GM18907 (cell line): ENCODE results near the gene ADAMTS6.

Experiments
- ATAC-seq: cut with Tn5 transposase; IDR thresholded peaks from one replicate; pipeline ENCODE4 v1.9.1; 2021; ENCODE audit warnings: mild to moderate bottlenecking, moderate library complexity; ENCODE audit not compliant: unreplicated experiment

Gene ADAMTS6

DNA sequence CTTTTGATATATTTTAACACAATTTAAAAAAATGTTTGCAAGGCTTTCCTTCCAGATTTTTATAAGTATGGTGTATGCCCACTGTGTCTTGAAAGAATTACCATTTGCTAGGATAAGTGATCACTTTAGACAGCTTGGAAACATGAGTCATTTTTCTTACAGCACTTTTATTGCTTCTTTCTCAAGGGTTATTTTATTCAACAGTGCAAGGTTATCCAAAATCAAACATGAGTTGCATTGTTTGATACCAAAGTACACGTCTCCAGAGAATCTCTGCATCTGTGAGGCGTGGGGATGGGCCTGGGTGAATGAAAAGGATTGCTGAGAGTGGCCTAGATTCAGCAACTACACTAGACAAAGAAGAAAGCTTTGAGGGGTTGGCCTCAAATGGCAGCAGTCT is 329.6 kb downstream of the ADAMTS6 start:
- ATAC-seq, result no peak

DNA sequence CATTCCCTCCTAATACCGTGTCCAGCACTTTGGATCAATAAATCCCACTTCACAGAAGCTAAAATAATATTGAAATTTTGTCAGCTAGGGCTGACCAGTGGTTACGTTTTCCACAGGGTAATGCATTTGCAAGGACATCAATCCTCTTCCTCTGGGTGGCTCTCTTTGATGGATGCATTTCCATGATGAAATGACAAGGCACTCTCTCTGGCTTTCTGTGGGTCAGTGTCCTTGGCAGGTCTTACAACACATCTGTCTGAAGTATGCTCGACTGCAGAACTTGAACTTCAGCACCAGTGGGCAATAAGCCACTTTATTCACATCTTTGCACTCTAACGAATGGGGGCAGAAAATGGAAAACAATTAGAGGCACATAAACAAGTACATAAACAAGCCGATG is 330.1 kb downstream of the ADAMTS6 start:
- no peak for ATAC-seq

DNA sequence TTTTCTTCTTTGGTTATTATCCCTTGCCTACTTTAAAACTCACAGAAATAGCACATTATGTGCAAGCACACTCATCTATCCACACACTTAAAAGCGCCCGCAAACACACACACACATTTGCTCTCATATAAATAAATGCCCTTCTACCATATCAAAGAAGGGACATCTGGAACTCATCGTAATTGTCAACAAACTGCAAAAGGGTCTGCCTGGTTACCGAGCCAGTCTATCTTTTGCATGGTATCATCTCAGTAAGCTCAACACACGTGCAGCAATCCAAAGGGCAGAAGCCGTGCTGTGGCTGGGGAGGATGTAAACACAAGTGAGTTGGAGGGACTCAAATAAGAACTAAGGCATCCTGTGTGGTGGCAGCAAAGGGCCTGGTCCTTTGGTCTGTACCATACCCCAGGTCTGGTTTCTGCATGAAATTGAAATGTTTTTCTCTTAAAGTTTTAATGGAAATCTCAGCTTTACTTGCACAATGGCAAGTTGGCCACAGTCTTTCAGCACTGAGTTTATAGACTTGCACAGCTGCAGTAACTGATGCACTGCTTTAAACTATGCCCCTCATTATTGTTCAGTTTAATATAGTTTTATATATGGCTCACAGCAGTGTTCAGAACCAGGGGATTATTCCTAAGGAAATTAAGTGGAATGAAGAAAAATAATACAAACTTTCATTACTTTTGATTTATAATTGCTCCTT is 331.0 kb downstream of the ADAMTS6 start:
- no peak for ATAC-seq

DNA sequence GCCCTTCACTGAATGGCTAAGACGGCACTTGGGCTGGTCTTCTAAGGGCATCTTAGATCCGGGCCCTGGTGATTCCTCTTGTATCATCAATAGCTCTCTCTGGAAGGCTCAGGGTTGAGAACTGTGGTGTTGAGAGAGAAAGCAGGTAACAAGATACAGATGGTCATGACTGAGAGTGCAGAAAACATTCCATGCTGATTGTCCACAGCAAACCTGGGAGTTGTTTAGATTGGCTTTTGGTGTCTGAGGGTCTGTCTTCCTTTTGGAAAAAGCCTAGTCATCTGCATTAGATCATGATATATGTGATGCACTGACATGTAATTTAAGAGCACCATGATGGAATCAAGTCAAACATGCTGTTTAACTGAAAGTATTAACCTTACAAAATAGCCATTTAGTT is 331.9 kb downstream of the ADAMTS6 start:
- no peak for ATAC-seq

DNA sequence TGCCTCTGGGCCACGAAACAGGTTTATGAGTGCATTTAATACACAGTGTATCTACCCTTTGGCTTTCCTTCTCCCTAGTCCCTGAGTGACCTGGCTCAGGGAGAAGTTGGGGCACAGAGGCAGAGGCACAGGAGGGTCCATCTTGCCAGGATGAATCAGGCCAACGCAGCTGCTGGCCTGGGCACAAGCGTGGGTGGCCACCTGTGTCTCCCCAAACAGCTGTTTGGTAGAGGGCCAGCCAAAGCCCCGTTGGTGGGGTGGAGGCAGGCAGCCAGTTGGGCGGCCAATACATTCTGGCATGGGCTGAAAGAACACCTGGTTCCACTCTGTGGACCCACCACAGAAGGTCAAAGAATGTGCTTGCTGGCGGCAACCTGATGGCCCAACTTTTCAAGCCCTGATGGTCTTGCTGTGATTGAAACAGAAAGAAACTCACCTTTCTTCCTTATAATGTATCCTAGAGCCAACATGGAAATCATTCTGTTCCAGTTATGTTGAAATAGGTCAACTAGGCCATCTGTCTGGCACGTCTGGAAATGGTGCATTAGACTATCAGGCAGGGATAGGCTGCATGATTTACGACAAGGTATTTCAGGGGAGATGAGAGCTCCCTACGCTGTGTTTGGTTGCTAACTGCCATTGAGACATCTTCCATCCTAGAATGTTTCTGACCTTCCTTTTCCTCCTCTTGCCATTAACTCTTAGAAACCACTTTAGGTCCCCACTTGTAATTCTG is 337.4 kb downstream of the ADAMTS6 start:
- ATAC-seq, result no peak

DNA sequence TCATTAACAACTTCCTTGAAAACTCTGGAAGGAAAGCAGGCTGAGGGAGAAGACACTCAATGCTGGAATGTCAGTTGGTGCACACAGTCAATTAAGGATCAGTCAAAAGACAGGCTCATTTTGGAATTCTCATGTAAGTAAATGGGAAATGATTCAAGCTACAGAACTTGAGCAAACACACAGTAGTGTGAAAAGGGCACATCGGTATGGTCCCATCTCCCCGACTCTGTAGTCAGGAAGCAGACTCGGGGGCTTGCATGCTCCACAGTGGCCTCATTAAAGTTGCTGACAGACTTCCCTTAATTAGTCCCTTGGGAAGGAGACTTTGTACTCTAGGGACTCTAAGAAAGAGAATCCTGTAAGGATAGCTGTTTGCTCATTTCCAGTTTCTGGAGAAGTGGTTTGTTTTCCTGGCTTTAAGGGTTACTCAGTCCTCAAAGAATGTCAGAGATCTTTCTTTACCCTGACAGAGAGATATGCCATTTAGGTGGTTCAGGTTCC is 339.2 kb downstream of the ADAMTS6 start:
- ATAC-seq, result no peak

DNA sequence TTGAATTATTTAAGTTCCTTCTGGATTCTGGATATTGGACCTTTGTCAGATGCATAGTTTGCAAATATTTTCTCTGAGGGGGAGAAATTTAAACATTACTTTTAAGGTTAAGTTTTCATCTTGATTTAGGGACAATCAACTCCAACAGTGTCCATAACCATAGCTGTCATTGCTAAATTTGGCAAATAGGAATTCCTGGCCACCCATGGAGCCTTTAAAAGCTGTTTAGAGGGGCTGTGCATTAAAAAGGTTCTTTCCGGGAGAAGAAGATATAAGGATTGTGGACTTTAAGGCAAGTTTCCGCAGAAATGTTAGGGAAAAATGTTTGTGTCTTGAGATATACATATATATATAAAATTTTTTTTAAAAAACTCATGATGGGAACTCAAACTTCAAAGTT is 339.7 kb downstream of the ADAMTS6 start:
- no peak for ATAC-seq

DNA sequence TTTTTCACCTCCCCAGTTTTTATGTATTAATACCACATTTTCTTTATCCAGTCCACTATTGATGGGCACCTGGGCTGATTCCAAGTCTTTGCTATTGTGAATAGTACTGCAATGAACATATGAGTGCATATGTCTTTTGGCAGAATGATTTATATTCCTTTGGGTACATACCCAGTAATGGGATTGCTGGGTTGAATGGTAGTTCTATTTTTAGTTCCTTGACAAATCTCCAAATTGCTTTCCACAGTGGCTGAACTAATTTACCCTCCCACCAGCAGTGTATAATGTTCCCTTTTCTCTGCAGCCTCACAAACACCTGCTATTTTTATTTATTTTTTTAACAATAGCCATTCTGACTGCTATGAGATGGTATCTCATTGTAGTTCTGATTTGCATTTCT is 340.2 kb downstream of the ADAMTS6 start:
- ATAC-seq, result no peak

DNA sequence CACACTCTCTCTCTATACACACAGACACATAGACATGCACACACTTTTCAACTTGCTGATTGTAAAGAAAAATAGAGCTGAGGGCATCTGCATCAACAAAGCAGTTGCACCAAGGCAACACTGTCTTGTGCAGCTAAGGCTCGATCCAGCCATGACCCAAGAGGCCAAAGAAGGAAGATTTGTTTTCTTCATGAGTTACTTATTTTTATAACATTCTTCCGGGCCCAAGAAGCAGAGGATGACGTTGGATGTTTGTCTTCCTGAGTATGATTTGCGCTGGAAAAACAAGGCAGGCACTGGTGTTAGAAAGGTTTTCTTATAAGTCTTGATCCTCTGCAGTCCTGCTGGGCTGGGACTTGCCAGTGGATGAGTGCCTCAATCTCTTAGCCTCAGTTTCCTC is 344.1 kb downstream of the ADAMTS6 start:
- ATAC-seq, result no peak

DNA sequence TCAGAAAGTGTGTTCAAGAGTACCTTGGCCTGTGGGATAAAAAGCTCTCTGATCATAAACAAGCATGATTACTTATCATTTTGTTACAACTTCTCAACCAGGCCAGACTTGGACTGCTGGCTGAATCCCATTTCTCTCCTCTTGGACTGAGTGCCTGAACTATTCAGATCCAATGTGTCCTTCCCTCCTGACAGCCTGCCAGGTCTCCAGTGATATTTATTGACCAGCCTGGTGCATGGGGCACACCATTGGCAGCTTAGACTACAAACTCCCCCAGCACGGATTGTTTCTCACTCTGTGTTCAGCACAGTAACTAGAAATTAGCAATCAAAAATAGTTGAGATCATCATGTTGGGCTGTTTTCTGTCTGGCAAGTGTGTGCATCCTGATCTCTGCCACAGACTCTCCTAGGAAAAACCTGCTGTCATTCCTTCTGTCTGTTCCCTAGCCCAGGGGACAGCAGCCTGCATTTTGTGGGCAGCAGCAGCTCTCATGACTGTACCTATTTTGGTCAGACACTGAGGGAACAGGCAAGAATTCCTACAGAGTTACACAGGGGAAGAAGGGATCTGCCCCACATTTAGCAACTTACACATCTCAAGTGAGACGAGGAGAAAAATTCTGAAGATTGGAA is 348.1 kb downstream of the ADAMTS6 start:
- ATAC-seq, result no peak

DNA sequence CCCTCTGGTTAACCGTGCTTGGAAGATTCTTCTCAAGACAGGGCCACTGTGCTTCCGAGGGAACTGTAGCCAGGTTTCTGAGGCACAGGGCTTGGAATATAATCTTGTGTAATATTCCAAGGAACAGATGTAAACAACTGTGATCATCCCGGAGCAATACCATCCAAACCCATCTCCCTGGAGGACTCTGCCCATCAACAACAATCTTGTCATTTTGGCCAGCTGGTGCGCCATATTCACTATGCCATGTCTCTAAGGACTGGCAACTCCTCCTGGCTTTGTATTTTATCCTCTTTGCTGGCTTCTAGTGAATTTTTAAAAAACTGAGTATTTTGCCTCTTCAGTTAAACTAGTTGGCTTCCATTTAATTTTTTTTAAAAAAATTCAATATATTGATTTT is 349.3 kb downstream of the ADAMTS6 start:
- ATAC-seq, result no peak

DNA sequence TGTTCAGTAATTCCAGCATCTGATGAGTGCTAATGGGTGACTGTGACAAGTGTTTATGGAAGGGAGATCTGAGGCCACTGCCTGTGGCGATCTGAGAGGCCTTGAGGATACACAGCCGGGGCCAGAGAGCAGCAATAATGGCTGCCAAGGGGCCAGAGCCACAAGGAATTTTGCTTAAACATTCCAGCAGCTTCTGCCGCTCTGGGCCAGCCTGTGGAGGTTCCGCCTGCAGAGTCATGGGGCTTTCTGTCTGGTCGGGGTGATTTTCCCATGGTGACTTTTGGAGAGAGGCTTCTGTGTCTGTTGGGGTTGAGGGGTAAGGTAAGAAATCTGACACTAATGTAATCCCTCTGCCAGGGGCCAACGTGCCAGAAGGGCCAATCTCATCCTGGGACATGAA is 353.5 kb downstream of the ADAMTS6 start:
- ATAC-seq, result no peak

DNA sequence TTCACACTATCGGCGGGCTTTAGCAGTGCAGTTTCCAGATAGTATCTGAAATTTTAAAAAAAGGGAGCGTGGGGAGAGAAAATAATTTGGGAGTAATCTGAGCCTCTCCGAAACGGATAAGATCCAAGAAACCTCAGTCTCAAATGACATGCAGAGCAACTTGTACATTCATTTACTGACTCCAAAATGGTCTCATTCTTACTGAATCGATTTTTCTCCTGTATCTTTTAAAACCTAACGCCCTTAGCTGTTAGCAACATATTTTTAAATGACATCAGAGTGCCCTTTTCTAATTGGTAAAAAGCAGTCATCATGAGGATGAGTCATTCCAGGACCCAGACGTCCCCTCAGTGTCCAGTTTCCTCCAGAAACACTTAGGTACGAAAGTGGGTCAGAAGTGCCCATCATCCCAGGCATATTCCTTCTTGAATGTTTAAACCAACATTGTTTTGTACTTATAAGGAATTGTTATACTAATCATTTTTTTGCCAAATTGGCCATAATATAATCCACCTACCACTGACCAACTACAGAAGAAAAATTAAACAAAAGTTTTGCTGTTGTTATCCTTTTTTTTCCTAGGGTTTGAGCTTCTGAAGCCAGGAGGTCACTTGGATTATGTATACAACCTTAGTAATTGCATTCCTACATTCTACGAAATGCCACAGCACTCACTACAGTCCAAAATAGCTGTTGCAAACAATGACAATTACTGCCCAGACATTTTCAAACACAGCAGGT is 354.4 kb downstream of the ADAMTS6 start:
- no peak for ATAC-seq

DNA sequence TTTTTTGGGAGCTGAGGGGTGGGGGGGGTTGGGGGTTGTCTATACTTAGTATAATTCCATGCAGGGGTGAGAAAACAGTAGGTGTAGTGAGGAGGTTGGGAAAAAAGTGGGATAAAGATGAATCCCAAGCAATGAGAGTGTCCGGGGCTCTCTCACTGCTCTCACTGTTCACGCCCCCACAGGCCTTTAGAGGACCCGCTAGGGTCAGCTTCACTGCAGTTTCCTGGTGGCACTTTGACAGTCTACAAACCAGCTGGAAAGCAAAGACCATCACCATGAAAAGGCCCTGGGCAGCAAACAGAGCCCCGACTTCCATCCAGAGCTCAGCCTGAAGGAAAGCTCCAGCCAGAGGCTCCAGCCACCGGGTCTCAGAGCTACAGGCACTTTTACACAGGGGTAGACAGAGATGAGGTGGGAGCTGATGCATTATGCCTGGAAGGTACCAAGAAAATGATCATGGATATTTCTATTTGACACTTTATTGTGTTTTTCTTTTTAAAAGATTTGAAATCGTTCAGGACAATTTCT is 355.1 kb downstream of the ADAMTS6 start:
- no peak for ATAC-seq

DNA sequence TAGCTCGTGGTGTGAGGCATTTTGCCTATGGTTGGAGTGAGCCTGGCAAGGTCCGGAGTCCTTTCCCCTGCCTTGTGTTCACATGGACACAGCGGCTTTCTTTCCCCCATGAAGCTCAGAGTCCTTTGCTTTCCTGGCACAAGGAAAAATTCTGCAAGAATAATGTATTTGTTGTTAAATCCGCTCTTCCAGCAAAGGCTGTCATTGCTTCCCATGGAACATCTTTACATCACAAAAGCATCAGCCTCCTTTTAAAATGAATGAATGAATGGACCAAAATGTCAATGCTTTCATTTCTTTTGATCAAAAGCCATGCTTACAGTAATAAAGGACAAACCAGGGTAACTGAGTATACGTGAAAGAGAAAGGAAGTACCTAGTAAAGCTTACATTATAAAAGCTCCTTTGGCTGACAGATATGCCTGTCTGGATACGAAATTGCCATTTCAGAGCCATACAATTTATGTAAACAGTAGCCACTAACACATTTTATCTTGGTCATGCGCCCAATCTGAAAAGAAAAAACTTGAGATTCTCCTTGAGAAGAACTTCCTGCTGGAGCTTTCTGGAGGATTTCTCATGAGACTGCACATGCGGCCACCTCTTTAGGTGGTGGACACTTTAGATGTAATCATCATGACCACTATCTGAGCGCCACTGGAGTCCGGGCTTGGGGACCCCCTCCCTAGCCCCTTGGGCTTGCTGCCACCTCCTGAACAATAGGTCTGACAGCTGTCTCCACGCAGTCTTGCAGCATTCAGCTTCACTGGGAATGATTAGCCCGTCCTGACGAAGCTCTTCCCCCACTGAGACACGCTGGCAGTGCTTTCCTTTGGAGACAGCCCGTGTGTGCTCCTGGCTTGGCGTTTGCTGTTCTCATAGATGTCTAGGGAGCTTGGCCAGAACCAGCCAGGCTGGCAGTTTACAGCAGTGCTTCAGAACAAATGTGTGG is 355.9 kb downstream of the ADAMTS6 start:
- ATAC-seq, result no peak

DNA sequence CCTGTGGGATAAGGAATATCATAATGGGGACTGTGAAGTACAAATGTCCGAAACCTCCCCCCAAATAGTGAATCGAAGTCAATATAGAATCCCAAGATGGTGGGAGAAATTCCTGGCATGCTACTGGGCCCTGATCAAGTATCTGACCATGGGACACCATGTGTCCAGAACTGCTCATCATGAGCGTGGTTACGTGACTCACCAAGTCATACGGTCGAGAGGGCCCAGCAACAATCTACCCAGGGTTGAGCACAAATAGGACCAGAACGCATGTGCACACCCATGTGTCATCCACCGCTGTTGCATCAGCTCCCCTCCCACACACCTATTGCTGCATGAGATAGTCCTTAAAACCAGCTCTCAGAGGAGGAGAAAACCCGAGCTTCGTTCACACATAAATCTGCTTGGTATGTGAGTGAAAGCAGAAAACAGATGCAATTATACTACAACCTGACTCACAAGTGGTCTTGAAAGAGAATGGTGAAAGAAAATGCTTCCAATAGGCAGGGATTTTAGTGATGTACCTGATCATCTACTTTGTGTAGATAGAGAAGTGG is 359.8 kb downstream of the ADAMTS6 start:
- no peak for ATAC-seq

DNA sequence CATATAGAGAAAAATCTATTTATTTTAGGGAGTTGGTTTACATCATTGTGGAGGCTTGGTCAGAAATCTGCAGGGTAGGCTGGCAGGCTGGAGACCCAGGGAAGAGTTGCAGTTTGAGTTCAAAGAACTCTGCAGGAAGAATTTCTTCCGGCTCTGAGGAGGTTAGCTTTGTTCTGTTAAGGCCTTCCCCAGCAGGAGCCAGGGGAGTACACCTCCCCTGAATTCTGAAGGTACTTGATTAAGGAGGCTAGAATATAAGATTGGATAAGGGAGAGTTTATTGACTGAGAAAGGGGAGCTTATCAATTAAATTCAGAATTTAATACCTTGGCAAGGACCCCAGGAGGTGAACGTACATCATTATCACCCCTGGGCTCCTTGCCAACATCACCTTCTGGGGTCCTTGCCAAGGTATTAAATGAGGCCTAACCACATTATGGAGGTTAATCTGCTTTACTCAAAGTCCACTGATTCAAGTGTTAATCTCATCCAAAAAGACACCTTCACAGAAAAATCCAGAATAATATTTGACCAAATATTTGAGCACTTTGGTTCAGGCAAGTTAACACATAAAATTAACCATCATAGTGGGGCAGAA is 361.3 kb downstream of the ADAMTS6 start:
- ATAC-seq, result no peak

DNA sequence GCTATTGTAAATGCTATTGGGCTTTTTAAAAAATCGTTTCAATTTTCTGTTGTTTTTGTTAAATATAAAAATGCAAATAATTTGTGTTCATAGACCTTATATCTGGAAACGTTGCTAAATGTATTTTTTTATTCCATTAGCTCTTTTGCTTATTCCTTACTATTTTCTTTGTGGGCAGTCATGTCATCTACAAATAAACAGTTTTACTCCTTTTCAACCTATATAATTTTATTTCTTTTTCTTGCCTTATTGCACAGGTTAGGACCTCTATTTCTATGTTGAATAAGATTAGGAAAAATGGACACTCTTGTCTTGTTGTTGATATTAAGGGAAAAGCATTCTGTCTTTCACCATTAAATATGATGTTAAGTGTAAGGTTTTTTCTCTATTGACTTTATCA is 364.2 kb downstream of the ADAMTS6 start:
- ATAC-seq, result no peak

DNA sequence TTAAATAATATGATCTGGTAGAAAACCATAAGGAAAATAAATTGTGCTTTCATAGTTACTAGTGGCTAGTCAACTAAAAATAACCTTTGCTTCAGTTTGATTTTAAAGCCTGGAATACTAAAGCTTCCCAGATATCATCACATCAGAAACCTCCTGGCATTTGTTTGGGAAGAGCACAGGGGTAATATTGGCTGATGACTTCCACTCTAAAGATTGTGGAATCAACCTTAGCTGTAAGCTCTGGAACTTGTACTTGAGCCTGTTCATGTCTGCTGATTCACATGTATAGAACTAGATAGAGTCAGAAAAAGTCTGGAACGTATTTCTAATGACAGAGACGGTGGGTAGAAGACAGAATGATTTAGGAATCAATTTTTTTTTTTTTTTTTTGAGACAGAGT is 367.9 kb downstream of the ADAMTS6 start:
- no peak for ATAC-seq
